ENCODE data around the gene GPC4.

DNA sequence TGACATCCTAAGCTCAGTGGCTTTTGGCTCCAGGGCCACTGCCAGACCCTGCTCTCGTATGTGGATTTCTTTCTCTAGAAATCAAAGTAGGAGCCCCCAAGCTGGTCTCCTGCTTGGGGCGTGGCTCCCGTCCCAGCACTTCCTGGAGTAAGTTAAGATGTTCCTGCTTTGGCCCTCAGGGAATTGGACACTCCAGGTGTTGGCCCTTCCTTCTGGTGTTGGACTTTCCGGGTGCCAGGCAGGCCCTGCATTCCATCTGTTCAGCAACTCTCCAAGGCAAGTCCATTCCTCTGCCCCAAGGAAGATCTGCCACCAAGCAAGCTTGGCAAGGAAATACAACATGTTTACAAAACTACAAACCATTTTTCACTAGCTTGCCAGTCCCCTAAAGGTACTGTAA lies 22.1 kb upstream of the GPC4 start:
- TF ChIP-seq SUZ12 (IDR thresholded peaks at IDR 0.05; ENCODE audit: extremely low read depth, insufficient read depth, insufficient read length) (no peak), YY1 (IDR thresholded peaks at IDR 0.05; ENCODE audit: insufficient read depth, insufficient read length) (no peak)

Data from NT2/D1 (cell line).